ENCODE measurements around the gene GAREM1. TPM values are rescaled to one million over a fixed set of nuclear protein-coding genes. Genes with fewer than 3 reads are reported as not detected.

Gene GAREM1
- total and polyA plus RNA-seq, 2 donors (not counting 3 experiments of a cell fraction or from before 2014, with no cell fraction given), result 0.69 to 1.0 TPM

DNA sequence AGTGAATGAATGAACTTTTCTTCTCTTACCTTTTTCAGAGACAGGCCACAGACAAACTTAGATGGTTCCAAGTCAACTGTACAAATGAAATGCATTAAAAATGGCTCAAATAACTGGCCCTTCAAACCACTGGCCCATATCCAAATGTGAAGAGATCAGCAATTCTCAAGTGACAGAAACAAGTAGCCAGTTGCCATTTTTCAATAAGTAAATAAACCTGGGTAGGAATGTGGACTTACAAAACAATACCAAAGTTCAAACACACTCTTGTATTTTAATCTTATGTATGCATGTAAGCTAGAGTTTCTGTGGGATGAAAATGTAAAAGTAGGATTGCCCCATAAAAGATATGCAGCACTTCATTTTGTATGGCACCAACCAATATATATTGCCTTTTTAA lies 151.6 kb downstream of the GAREM1 start:
- FAIRE-seq (no peak), DNase-seq (ENCODE audit: low read depth, low spot score) (no peak)
- Histone ChIP-seq H3K9me3 (replicated peaks; ENCODE audit: control insufficient read depth, insufficient read depth, low read length) (no peaks in the 10 kb centered on the region), H3K27me3 (ENCODE audit: control insufficient read depth in 2 of 2, insufficient read depth in 2 of 2, low read length in 2 of 2) (no peaks in the 10 kb centered on the region), H3K4me1 (ENCODE audit: control insufficient read depth, extremely low read depth, insufficient read depth, low read length) (no peaks in the 10 kb centered on the region), H2AFZ (ENCODE audit: low read depth, low read length) (no peak overlapping the region), H4K20me1 (replicated peaks; ENCODE audit: control insufficient read depth, extremely low read depth, insufficient read depth, low read length) (no peaks in the 10 kb centered on the region), H3K4me3 (replicated peaks in 1 of 3; ENCODE audit: insufficient read depth in 1 of 3, low read depth in 1 of 3, low read length in 3 of 3) (no peak overlapping the region), H3K27ac (ENCODE audit: insufficient read depth, low read depth, low read length) (no peak overlapping the region), H3K4me2 (ENCODE audit: insufficient read depth, low read length) (no peak overlapping the region), H3K36me3 (ENCODE audit: control insufficient read depth in 2 of 2, extremely low read depth in 1 of 2, insufficient read depth in 2 of 2, low read length in 2 of 2) (no peaks in the 10 kb centered on the region), H3K9ac (replicated peaks; ENCODE audit: extremely low read depth, insufficient read depth, low read length) (no peak overlapping the region), H3K9me1 (replicated peaks; ENCODE audit: control insufficient read depth, extremely low read depth, insufficient read depth, low read length) (no peaks in the 10 kb centered on the region), H3K79me2 (ENCODE audit: control insufficient read depth, insufficient read depth, low read length) (no peaks in the 10 kb centered on the region)
- POLR2A ChIA-PET, result no interaction called here
- CTCF ChIA-PET, result no interaction called here
- intact Hi-C loops (cut with micrococcal nuclease) (no loop called here), dilution Hi-C loops (cut with MboI; ENCODE audit: extremely low pct_ligation_motif_present, low sequenced_read_pairs) (no loop called here)
- TF ChIP-seq MYC (IDR thresholded peaks at IDR 0.05; ENCODE audit: low read depth, low read length), result no peak
- TF ChIP-seq, protein P1, sequence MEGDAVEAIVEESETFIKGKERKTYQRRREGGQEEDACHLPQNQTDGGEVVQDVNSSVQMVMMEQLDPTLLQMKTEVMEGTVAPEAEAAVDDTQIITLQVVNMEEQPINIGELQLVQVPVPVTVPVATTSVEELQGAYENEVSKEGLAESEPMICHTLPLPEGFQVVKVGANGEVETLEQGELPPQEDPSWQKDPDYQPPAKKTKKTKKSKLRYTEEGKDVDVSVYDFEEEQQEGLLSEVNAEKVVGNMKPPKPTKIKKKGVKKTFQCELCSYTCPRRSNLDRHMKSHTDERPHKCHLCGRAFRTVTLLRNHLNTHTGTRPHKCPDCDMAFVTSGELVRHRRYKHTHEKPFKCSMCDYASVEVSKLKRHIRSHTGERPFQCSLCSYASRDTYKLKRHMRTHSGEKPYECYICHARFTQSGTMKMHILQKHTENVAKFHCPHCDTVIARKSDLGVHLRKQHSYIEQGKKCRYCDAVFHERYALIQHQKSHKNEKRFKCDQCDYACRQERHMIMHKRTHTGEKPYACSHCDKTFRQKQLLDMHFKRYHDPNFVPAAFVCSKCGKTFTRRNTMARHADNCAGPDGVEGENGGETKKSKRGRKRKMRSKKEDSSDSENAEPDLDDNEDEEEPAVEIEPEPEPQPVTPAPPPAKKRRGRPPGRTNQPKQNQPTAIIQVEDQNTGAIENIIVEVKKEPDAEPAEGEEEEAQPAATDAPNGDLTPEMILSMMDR (IDR thresholded peaks at IDR 0.05; ENCODE audit: extremely low read depth in 1 of 2, insufficient read depth in 1 of 2, low read depth in 1 of 2, low read length in 2 of 2), result no peak
- no peak for TF ChIP-seq POLR2AphosphoS5 (IDR thresholded peaks at IDR 0.05; ENCODE audit: insufficient read depth, low read depth, low read length)
- TF ChIP-seq, protein P2, sequence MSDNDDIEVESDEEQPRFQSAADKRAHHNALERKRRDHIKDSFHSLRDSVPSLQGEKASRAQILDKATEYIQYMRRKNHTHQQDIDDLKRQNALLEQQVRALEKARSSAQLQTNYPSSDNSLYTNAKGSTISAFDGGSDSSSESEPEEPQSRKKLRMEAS (IDR thresholded peaks at IDR 0.05; ENCODE audit: insufficient read depth, insufficient read length), result no peak
- no peak for TF ChIP-seq POLR2A (IDR thresholded peaks at IDR 0.05; ENCODE audit: low read depth, low read length)
- TF ChIP-seq GATA2 (IDR thresholded peaks at IDR 0.05; ENCODE audit: insufficient read depth, insufficient read length, low read depth, low read length), result no peak
- no peak for TF ChIP-seq JUN (IDR thresholded peaks at IDR 0.05; ENCODE audit: borderline replicate concordance, insufficient read depth, insufficient read length, low read depth)
- TF ChIP-seq EZH2 (IDR thresholded peaks at IDR 0.05; ENCODE audit: borderline replicate concordance, low read depth, low read length, severe bottlenecking), result no peak
- BruUV-seq (replicated peaks), result no TSS peak

Data from endothelial cell of umbilical vein (primary cell).